GM18520 (cell line): ENCODE data around the gene RNASEH2B.

ENCODE experiments used
- ATAC-seq: cut with Tn5 transposase; IDR thresholded peaks from one replicate; pipeline ENCODE4 v1.9.1; 2021; ENCODE audit not compliant: unreplicated experiment

The RNASEH2B gene

GRCh38 chr13:50905256-50905655, 4.3 kb upstream of the RNASEH2B start:
- ATAC-seq = no peak

DNA sequence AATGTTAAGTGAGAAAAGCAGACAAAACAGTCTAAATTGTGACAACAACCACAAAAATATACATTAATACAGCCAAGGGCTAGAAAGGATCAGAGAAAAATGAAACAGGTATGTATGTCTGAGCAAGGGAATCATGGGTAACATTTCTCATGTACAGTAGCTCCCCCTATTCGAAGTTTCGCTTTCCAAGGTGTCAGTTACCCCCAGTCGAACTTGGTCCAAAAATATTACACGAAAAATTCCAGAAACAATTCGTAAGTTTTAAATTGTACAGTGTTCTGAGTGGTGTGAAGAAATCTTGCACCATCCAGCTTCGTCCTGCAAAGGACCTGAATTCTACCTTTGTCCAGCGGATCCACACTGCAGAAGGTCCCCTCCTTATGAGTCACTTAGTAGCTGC, 1.8 kb upstream of the RNASEH2B start:
- ATAC-seq = no peak

DNA sequence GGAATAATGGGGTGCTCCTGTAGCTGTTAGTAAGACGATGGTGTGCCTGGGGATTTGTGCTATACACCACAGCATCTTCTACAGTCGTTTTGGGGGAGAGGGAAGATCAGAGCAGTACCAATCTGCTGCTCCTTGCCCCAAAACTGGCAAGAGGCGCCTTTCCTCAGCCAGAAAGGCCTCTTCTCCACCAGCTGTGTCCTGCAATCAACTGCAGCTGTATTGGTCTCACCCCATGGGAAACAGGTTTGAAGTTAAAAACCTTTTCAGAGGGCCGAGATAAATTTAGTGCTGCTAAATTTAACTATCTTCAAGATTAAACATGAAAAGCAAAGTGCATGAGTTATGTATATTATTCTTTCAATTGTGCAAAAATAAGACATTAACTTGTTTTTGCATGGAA, 1.2 kb upstream of the RNASEH2B start:
- ATAC-seq = no peak

DNA sequence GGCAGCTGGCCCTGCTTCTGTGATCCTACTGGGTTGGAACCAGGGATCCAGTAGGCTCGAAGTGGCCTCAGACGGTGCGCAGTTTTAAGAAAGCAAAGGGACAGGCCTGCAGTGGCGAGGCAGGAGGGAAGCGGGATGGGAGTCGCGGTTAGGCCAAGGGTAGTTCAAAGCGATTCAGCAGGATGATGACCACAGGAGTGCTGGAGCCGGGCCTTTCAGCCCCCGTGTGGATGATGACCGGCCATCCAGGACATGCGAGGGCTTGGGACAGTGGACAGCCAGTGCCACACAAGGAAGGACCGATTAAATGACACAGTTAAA, 854 bp downstream of the RNASEH2B start:
- no peak for ATAC-seq

GRCh38 chr13:50911081-50911631, 1.6 kb downstream of the RNASEH2B start:
- no peak for ATAC-seq

DNA sequence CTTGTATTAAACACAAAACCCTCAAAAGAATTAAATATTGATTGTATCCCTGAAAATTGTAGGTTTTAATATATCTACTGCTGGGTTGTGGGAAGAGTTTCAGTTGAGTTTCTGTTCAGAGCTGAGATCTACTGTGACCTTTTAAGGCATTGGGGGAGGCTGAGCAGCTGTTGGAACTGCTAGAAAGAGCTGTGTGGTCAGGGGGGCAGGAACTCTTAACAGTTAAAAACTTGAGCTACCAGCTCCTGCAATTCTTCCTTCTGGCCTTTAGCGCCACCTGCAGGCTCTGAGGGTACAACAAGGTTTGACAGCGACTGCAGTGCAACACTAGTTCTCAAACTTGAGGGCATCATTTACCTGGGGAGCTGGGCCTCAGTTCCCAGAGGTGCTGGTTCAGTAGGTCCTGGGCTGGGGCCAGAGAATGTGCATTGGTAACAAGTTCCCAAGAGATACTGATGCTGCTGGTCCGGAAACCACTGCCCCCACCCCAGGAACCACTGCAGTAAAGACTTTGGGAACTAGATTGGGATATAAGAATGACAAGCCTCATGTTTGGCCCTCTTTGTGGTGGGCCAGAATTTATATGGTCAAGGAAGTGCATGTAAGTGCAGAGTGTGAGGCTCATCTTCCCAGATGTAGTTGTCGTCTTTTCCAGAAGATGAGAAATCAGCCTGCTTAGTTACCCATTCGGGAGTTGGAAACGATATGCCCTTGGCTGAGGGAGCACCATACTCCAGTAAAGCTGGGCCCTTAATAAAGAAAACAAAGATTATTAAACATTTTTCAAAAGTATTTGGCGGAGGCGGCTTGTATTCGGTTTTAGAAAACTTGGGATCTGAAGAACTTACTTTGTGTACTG, 2.6 kb downstream of the RNASEH2B start:
- peak; percentile 27 for ATAC-seq

- ATAC-seq = no peak
Measured at GRCh38 chr13:50912851-50913250, 3.3 kb downstream of the RNASEH2B start.

DNA sequence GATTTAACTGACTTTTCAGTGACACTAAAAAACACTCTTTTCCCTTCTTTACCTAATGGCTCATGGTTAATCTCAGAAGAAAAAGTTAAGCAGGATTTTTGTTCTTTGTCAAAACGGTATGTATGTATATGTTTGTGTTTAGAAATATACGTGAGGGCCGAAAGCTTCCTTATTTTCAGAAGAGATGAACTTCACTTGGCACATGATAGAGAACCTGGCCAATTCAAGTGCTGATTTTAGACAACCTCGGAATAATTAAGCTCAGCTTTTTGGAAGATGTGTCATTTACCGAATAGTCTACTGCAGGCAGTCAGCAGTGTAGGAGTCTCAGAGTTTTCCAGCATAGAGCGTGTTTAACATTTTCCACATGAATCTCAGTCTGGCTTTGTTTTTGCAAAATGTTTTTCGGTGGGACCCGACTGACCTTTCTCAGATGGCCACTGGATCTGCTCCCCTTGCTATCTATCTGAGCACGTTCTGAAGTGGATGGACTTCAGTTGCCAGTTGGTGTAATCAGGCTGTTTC, 4.6 kb downstream of the RNASEH2B start:
- no peak for ATAC-seq

GRCh38 chr13:50914848-50915247, 5.3 kb downstream of the RNASEH2B start:
- peak; percentile 57 for ATAC-seq

DNA sequence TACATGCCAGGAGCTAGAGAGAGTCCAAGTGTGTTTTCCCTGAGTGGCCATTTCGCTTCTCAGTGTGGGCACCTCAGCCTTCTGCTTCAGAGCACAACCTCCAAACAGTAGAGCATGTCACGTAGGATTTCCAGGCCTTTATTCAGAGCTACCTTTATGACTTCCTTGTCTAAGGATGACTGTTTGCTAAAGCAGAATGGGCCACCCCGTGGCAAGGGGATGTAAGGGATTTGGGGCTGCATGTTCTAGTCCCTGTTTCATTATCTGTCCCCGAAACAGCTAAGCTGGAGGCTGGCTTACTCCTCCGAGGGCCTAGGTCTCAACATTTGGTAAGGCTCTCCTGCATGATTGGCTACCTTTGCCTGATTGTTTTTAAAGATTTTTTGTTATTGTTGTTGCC, 6.0 kb downstream of the RNASEH2B start:
- ATAC-seq = no peak

DNA sequence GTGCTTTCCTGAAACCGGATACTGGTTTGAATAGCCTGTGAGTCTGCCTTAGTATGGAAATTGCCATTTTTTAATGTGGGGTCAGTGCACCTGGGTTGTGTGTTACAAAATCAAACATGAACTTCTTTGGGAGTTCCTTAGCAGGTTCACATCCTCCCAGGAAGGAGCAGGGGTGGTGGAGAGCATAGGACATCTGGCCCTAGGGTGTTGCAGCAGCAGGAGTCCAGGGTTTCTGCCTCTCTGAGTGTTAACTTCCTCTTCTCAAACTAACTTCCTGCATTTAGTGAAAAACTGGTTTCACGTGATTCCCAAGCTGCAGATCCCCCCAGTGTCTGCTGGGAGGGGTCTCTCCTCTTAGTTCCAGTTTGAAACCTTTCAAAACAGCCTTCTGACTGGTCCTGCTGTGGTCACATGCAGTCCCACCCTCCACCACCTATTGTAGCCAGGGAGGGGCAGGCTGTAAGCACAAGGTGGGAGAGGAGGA, 7.2 kb downstream of the RNASEH2B start:
- ATAC-seq = no peak

- ATAC-seq = no peak
Measured at GRCh38 chr13:50917572-50917971, 8.0 kb downstream of the RNASEH2B start.

- no peak for ATAC-seq
Measured at GRCh38 chr13:50918567-50918966, 9.0 kb downstream of the RNASEH2B start.

DNA sequence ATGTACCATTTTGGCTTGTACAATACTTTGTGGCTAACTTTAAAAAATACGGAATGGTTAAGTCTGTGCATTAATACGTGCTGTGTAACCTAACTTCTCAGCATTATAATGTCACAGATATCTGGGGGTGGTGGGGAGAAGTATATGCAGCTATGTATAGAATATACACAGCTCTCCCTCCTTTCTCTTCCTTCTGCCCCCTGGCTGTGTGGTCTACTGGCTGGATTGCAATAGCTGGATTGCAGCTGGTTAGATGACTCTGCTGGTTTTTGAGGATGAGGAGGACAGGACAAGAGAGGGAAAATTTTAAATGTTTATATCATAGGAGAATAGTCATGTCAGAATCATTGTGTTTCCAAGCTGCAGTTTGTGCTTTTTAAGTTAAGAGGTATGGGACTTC, 9.7 kb downstream of the RNASEH2B start:
- no peak for ATAC-seq

GRCh38 chr13:50921706-50922105, 12.1 kb downstream of the RNASEH2B start:
- no peak for ATAC-seq

- ATAC-seq = no peak
Measured at GRCh38 chr13:50923272-50923671, 13.7 kb downstream of the RNASEH2B start.

DNA sequence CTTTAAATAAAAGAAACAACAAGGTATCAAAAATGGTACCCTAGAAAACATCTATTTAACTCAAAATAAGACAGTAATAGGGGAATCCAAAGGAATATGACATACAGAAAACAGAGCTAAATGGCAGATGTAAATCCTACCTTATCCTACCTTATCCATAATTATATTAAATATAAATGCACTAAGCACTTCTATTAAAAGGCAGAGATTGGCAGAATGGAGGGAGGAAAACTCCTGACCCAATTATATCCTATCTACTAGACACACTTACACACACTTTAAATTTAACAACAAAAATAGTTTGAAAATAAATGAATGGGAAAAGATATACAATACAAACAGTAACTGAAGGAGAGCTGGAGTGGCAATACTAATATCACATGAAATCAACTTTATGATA, 14.4 kb downstream of the RNASEH2B start:
- ATAC-seq = no peak

DNA sequence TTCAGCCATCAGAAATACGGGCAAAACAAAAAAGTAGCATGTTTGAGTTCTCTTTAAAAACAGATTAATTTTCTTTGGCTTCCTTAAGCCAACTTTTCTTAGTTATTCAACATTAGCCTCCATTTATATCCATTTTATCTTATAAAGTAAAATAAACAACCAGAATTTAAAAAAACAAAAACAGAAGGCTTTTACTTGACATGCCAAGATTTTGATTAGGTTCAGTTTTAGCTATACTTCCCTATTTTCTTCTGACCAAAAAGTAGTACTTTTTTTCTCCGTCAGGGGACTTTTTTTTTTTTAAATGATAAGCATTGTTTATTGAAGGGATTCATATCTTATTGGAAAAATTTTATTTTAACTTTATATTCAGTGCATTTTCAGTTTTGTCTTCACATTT, 18.1 kb downstream of the RNASEH2B start:
- ATAC-seq = no peak

GRCh38 chr13:50928102-50928501, 18.5 kb downstream of the RNASEH2B start:
- ATAC-seq = no peak

DNA sequence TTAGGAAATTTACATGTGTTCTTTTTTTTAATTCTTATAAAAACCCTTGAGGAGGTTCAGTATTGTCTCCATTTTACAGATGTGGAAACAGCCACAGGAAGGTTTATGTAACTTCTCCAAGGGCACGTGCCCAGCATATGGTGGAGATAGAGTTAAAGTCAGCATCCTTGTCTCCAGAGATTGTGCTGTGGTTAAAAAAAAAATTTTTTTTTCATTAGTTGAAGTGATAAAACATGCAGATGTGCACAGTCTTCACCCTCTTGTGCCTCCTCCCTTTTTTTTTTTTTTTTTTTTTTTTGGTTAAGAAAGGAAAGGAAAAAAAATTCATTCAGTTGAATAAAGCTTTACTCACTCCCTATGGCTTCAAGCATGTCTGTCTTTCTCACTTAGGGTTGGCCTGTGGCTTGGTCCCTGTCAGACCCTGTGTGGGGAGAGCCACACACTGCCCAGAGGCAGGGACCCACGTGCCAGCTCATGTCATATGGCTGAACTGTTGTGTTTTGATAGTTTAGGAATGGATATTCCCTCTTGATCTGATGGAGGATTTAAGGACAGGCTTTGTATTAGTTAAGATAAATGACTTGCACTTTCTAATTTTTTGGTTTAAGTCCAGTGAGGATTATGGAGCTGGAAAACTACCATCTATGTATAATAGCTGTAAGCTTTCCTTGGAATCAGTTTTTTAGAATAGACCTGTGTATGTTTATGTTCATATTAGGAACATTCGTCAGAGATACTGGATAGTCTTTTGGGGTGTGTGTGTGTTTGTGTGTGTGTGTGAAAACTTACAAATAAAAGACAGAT, 19.3 kb downstream of the RNASEH2B start:
- no peak for ATAC-seq

- no peak for ATAC-seq
Measured at GRCh38 chr13:50932091-50932490, 22.5 kb downstream of the RNASEH2B start.
